CD4-positive, alpha-beta memory T cell (primary cell): ENCODE measurements around the gene RUNX2. TPM values are rescaled to one million over a fixed set of nuclear protein-coding genes. Genes with fewer than 3 reads are reported as not detected.

Experiments used
- CTCF ChIA-PET: fragments of 350-600 bp; sonication (Branson Sonifier 250); formaldehyde crosslinking; loops from one replicate; lab custom pipeline; 2021; ENCODE audit warnings: inconsistent platforms; ENCODE audit not compliant: partially characterized antibody; lab: Charles Lee
- POLR2A ChIA-PET: fragments of 350-600 bp; sonication (Branson Sonifier 250); formaldehyde crosslinking; loops from one replicate; lab custom pipeline; 2021; ENCODE audit not compliant: partially characterized antibody; lab: Charles Lee
- DNase-seq, 5 donors: peaks; one replicate each; pipeline versions ENCODE4 v3.0.0 to v3.0.0-alpha.2; 2020 to 2022; ENCODE audit warnings: mixed read lengths in 1 of 5
- H3K27ac ChIP-seq: one replicate; pipeline ENCODE4 v1.7.0; 2013; ENCODE audit warnings: low read depth, low read length
- H3K27me3 ChIP-seq: 2 replicates; pipeline ENCODE4 v1.7.0; 2013; ENCODE audit warnings: mild to moderate bottlenecking, low read length, moderate library complexity; ENCODE audit not compliant: insufficient read depth
- H3K36me3 ChIP-seq: 2 replicates; pipeline ENCODE4 v1.7.0; 2013; ENCODE audit warnings: mild to moderate bottlenecking, low read length, moderate library complexity; ENCODE audit not compliant: insufficient read depth
- H3K4me1 ChIP-seq: 2 replicates; pipeline ENCODE4 v1.7.0; 2013; ENCODE audit warnings: mild to moderate bottlenecking, low read length, moderate library complexity; ENCODE audit not compliant: insufficient read depth
- H3K4me3 ChIP-seq, 2 donors: one replicate each; pipeline ENCODE4 v1.7.0; 2013; ENCODE audit warnings: low read length in 2 of 2, mild to moderate bottlenecking in 1 of 2
- H3K9me3 ChIP-seq, 2 donors: one replicate each; pipeline ENCODE4 v1.7.0; 2013; ENCODE audit warnings: low read length in 2 of 2, control low read depth in 1 of 2; ENCODE audit not compliant: control insufficient read depth in 1 of 2
- H3K27ac Mint-ChIP-seq, 7 donors: one replicate each; pipeline ENCODE4 v1.8.0; 2020 to 2021; ENCODE audit warnings: mixed read lengths in 7 of 7, mild to moderate bottlenecking in 6 of 7, inconsistent platforms in 3 of 7, moderate library complexity in 3 of 7
- H3K27me3 Mint-ChIP-seq, 2 donors: one replicate each; pipeline ENCODE4 v1.8.0; 2020 to 2021; ENCODE audit warnings: mixed read lengths in 2 of 2
- H3K36me3 Mint-ChIP-seq, 2 donors: one replicate each; pipeline ENCODE4 v1.8.0; 2020 to 2021; ENCODE audit warnings: mixed read lengths in 2 of 2, inconsistent platforms in 1 of 2, mild to moderate bottlenecking in 1 of 2
- H3K4me1 Mint-ChIP-seq, 4 donors: one replicate each; pipeline ENCODE4 v1.8.0; 2020 to 2021; ENCODE audit warnings: mixed read lengths in 4 of 4, mild to moderate bottlenecking in 1 of 4
- H3K4me3 Mint-ChIP-seq, 8 donors: one replicate each; pipeline ENCODE4 v1.8.0; 2020 to 2021; ENCODE audit warnings: mixed read lengths in 8 of 8, mild to moderate bottlenecking in 7 of 8, moderate library complexity in 6 of 8, inconsistent platforms in 3 of 8
- H3K9me3 Mint-ChIP-seq, 8 donors: one replicate each; pipeline ENCODE4 v1.8.0; 2020 to 2021; ENCODE audit warnings: mixed read lengths in 8 of 8, mild to moderate bottlenecking in 5 of 8, inconsistent platforms in 3 of 8, moderate library complexity in 1 of 8
- intact Hi-C: fragments of 100-400 bp; cut with micrococcal nuclease; formaldehyde crosslinking; loops from one replicate; pipeline ENCODE4 v1.15.1; 2023
- polyA plus RNA-seq, 2 donors: library from polyadenylated mRNA; unstranded; fragments of 300-500 nt; fragmentation: Illumina TruSeq; gene quantifications; one replicate each; pipeline ENCODE4 v1.2.3, GENCODE V29; 2021
- total RNA-seq, 2 experiments: library from RNA; stranded (reverse); gene quantifications; one replicate each; pipeline ENCODE4 v1.2.3, GENCODE V29; 2021

Gene RUNX2
- total and polyA plus RNA-seq, 4 experiments from 2014 or later, result 4.5 to 26.6 (median 23.3) TPM

DNA sequence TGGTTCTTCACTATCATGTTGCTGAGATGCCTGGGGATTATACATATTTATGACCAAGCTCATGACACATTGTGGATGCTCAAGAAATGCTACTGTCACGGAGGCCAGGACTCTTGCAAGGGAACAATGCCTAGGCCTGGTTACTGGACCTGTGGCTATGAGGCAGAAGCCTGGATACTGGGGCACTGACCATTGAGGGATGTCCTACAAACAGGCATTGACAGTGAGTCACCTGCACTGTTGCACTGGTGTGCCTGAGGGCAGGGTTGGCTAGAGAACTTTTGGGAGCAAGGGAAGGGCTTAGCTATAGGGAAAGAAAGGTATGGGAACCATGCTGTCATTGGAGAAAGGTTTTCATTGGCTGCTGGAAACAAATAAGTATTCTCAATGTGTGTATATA is 362.7 kb downstream of the RUNX2 start:
- Mint-ChIP-seq H3K4me3 (no peak overlapping the region), H3K27me3 (peaks cover 0 to 2% of the 10 kb centered on the region in 2 donors), H3K9me3 (no peaks in the 10 kb centered on the region), H3K27ac (no peak overlapping the region), H3K4me1 (peaks cover 0 to 6% (median 0%) of the 10 kb centered on the region in 4 donors), H3K36me3 (no peaks in the 10 kb centered on the region)
- H3K27me3 ChIP-seq, result no peaks in the 10 kb centered on the region
- intact Hi-C loops, result no loop called here
- no peaks in the 10 kb centered on the region for H3K36me3 ChIP-seq
- H3K4me1 ChIP-seq, result no peaks in the 10 kb centered on the region
- CTCF ChIA-PET, result interaction anchor here (1.2 kb wide), 1 partner anchor 23 kb away, joined by 3 read pairs; no protein-coding TSS in a partner anchor
- H3K4me3 ChIP-seq, result no peak overlapping the region
- no peaks in the 10 kb centered on the region for H3K9me3 ChIP-seq
- POLR2A ChIA-PET, result no interaction called here
- no peak for DNase-seq
- H3K27ac ChIP-seq, result no peak overlapping the region

GRCh38 chr6:45691426-45691825 is 363.3 kb downstream of the RUNX2 start:
- Mint-ChIP-seq H3K36me3 (no peaks in the 10 kb centered on the region), H3K4me1 (peaks cover 0 to 6% (median 0%) of the 10 kb centered on the region in 4 donors), H3K4me3 (no peak overlapping the region), H3K27ac (no peak overlapping the region), H3K27me3 (peaks cover 0 to 2% of the 10 kb centered on the region in 2 donors), H3K9me3 (no peaks in the 10 kb centered on the region)
- no peak for DNase-seq
- CTCF ChIA-PET, result interaction anchor here (1.2 kb wide), 1 partner anchor 23 kb away, joined by 3 read pairs; no protein-coding TSS in a partner anchor
- POLR2A ChIA-PET, result no interaction called here
- no peak overlapping the region for H3K4me3 ChIP-seq
- H3K4me1 ChIP-seq, result no peaks in the 10 kb centered on the region
- no peak overlapping the region for H3K27ac ChIP-seq
- H3K9me3 ChIP-seq, result no peaks in the 10 kb centered on the region
- H3K36me3 ChIP-seq, result no peaks in the 10 kb centered on the region
- intact Hi-C loops, result no loop called here
- H3K27me3 ChIP-seq, result no peaks in the 10 kb centered on the region

DNA sequence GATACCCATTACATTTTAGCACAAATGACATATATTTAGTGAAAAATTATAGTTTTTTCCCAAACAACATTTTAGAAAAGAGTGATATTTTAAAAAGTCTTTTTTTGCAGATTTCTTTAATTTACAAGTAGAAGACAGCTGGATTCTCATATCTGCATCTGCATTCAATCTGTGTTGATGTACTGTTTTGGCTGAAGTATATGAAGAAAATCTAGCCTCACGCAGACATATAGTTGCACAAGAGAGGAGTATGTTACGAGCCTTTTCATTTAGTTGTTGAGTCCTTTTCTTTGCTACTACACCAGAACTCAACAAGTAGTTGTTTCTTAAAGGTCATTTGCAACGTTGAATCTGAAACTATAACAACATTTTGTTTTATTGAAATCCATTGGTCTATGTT is 363.9 kb downstream of the RUNX2 start:
- H3K9me3 ChIP-seq, result no peaks in the 10 kb centered on the region
- Mint-ChIP-seq H3K27ac (no peak overlapping the region), H3K4me1 (peaks cover 0 to 6% (median 0%) of the 10 kb centered on the region in 4 donors), H3K27me3 (peaks cover 0 to 2% of the 10 kb centered on the region in 2 donors), H3K9me3 (no peaks in the 10 kb centered on the region), H3K36me3 (no peaks in the 10 kb centered on the region), H3K4me3 (no peak overlapping the region)
- ChIA-PET CTCF (interaction anchor here (1.2 kb wide), 1 partner anchor 22 kb away, joined by 3 read pairs; no protein-coding TSS in a partner anchor), POLR2A (no interaction called here)
- intact Hi-C loops, result no loop called here
- H3K27ac ChIP-seq, result no peak overlapping the region
- H3K4me3 ChIP-seq, result no peak overlapping the region
- H3K36me3 ChIP-seq, result no peaks in the 10 kb centered on the region
- DNase-seq, result no peak
- no peaks in the 10 kb centered on the region for H3K4me1 ChIP-seq
- no peaks in the 10 kb centered on the region for H3K27me3 ChIP-seq

GRCh38 chr6:45696738-45697137 is 368.6 kb downstream of the RUNX2 start:
- Histone ChIP-seq H3K4me3 (no peak overlapping the region), H3K27me3 (no peaks in the 10 kb centered on the region), H3K36me3 (no peaks in the 10 kb centered on the region), H3K4me1 (no peaks in the 10 kb centered on the region), H3K27ac (no peak overlapping the region), H3K9me3 (no peaks in the 10 kb centered on the region)
- peaks cover 0 to 6% (median 0%) of the 10 kb centered on the region in 4 donors for H3K4me1 Mint-ChIP-seq
- H3K9me3 Mint-ChIP-seq, result no peaks in the 10 kb centered on the region
- intact Hi-C loops, result no loop called here
- POLR2A ChIA-PET, result interaction anchor here (0.6 kb wide), 1 partner anchor 1025 kb away, joined by 3 read pairs; no protein-coding TSS in a partner anchor
- no peaks in the 10 kb centered on the region for H3K36me3 Mint-ChIP-seq
- no peak for DNase-seq
- CTCF ChIA-PET, result interaction anchor here (2.8 kb wide), 1 partner anchor 18 kb away, joined by 9 read pairs; no protein-coding TSS in a partner anchor
- H3K27ac Mint-ChIP-seq, result peak overlapping the region in 1 of 7 donors; percentile 30
- H3K27me3 Mint-ChIP-seq, result peaks cover 0 to 2% of the 10 kb centered on the region in 2 donors
- peak overlapping the region in 1 of 8 donors; percentile 7 for H3K4me3 Mint-ChIP-seq

- no peaks in the 10 kb centered on the region for H3K27me3 ChIP-seq
- no peak overlapping the region for H3K4me3 Mint-ChIP-seq
- ChIA-PET POLR2A (no interaction called here), CTCF (interaction anchor here (1.0 to 2.8 kb wide), 3 partner anchors 9 to 1222 kb away, joined by 3 to 9 read pairs (median 3); no protein-coding TSS in a partner anchor)
- H3K27me3 Mint-ChIP-seq, result peaks cover 0 to under 1% of the 10 kb centered on the region in 2 donors
- H3K27ac Mint-ChIP-seq, result no peak overlapping the region
- no peaks in the 10 kb centered on the region for H3K36me3 ChIP-seq
- no peaks in the 10 kb centered on the region for H3K9me3 Mint-ChIP-seq
- H3K9me3 ChIP-seq, result no peaks in the 10 kb centered on the region
- H3K36me3 Mint-ChIP-seq, result no peaks in the 10 kb centered on the region
- no peak overlapping the region for H3K4me3 ChIP-seq
- H3K27ac ChIP-seq, result no peak overlapping the region
- intact Hi-C loops, result no loop called here
- DNase-seq, result no peak
- H3K4me1 Mint-ChIP-seq, result peaks cover 0 to 6% (median 0%) of the 10 kb centered on the region in 4 donors
- H3K4me1 ChIP-seq, result no peaks in the 10 kb centered on the region
Observed at GRCh38 chr6:45697605-45698004, 369.5 kb downstream of the RUNX2 start.

- intact Hi-C loops, result no loop called here
- Mint-ChIP-seq H3K4me1 (peaks cover 0 to 6% (median 0%) of the 10 kb centered on the region in 4 donors), H3K27me3 (no peaks in the 10 kb centered on the region), H3K36me3 (no peaks in the 10 kb centered on the region), H3K27ac (no peak overlapping the region), H3K9me3 (no peaks in the 10 kb centered on the region), H3K4me3 (no peak overlapping the region)
- H3K36me3 ChIP-seq, result no peaks in the 10 kb centered on the region
- ChIA-PET CTCF (interaction anchor here (1.0 to 2.8 kb wide), 3 partner anchors 9 to 1222 kb away, joined by 3 to 9 read pairs (median 3); no protein-coding TSS in a partner anchor), POLR2A (no interaction called here)
- no peak overlapping the region for H3K4me3 ChIP-seq
- H3K27ac ChIP-seq, result no peak overlapping the region
- H3K9me3 ChIP-seq, result no peaks in the 10 kb centered on the region
- H3K27me3 ChIP-seq, result no peaks in the 10 kb centered on the region
- no peak for DNase-seq
- no peaks in the 10 kb centered on the region for H3K4me1 ChIP-seq
Observed at GRCh38 chr6:45698046-45698445, 369.9 kb downstream of the RUNX2 start.

DNA sequence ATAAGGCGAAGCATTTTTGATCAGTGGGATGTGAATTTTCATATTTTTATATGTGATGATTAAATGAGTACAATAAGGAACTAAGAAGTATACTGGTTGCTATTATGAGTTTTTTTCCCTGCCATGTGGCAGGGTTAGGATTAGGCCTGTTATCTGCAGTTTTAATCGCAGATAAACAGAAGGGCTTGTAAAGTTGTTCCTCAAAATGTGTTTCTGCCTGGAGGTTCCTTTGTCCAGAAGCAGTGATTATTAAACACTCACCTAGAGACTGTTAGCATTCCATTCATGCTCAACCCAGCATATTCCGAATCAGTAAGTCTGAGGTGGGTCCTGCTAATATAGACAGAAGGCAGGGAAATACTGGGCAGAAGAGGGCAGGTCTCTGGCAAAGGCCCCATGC is 371.5 kb downstream of the RUNX2 start:
- H3K27me3 Mint-ChIP-seq, result no peaks in the 10 kb centered on the region
- POLR2A ChIA-PET, result no interaction called here

More for the DNA sequence above, 371.5 kb downstream of the RUNX2 start:
- Mint-ChIP-seq H3K27ac (no peak overlapping the region), H3K9me3 (no peaks in the 10 kb centered on the region), H3K36me3 (no peaks in the 10 kb centered on the region), H3K4me1 (peaks cover 0 to 2% (median 0%) of the 10 kb centered on the region in 4 donors), H3K4me3 (no peak overlapping the region)
- DNase-seq, result no peak
- H3K4me3 ChIP-seq, result no peak overlapping the region
- no peaks in the 10 kb centered on the region for H3K36me3 ChIP-seq
- H3K27me3 ChIP-seq, result no peaks in the 10 kb centered on the region
- intact Hi-C loops, result no loop called here
- H3K9me3 ChIP-seq, result no peaks in the 10 kb centered on the region
- CTCF ChIA-PET, result interaction anchor here (0.7 kb wide), 1 partner anchor 15 kb away, joined by 3 read pairs; no protein-coding TSS in a partner anchor
- no peaks in the 10 kb centered on the region for H3K4me1 ChIP-seq
- no peak overlapping the region for H3K27ac ChIP-seq
